RKO (cell line): Measurements from ENCODE around the gene SLC5A4.

Experiments
- DNase-seq: peaks from one replicate; pipeline ENCODE4 v3.0.0-alpha.2; 2016; ENCODE audit warnings: low spot score

The SLC5A4 gene

GRCh38 chr22:32232191-32232830 lies 22.8 kb downstream of the SLC5A4 start:
- no peak for DNase-seq

GRCh38 chr22:32226326-32227104 lies 28.6 kb downstream of the SLC5A4 start:
- no peak for DNase-seq

GRCh38 chr22:32222991-32223390 lies 32.2 kb downstream of the SLC5A4 start:
- DNase-seq: no peak

DNA sequence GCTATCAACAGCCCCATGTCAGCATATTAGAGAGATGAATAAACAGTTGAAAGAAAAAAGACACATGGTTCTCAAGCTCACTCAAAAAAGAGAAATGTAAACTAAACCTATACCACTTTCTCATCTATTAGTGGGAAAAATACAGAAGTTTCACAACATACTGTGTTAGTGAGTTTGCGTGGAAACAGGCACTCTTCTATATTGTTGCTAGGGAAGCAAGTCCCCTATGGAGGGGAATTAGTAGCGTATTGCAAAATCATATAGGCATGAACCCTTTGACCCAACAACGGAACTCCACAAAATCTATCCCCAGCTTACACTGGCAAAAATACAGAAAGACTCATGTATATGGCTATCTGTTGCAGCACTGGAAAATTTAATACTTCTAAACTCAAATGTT lies 36.1 kb downstream of the SLC5A4 start:
- DNase-seq: no peak

DNA sequence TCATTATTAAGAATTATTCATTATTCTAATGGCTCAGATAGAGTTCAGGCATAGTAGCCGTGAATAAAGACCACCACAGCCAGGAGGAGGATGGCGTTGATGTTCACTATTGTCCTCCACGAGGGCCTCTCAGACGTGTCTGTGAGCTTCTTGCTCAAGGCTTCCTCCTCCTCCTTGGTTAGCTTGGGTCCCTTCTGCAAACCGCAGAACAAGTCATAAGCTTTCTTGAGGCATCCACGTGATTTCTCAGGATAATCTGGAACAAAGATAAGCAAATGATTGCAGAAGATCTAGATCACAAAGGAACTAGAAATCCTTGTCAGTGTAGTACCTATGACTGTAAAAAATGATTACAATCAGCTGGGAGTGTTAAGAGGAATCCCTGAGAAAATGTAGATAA lies 36.7 kb downstream of the SLC5A4 start:
- DNase-seq: no peak

DNA sequence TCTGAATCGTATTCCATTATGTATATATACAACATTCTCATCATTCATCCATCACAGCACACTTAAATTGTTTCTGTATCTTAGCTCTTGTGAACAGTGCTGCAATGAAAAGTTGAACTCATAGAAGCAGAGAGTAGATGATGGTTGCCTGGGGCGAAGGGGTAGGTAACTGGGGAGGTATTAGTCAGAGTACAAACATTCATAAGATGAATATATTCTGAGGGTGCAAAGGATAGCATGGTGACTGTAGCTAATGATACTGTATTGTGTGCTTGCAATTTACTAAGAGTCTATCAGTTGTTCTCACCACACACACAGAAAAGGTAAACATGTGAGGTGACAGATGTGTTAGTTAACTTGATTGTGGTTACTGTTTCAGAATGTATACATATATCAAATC lies 37.7 kb downstream of the SLC5A4 start:
- no peak for DNase-seq

GRCh38 chr22:32216911-32217310 lies 38.2 kb downstream of the SLC5A4 start:
- DNase-seq: no peak

DNA sequence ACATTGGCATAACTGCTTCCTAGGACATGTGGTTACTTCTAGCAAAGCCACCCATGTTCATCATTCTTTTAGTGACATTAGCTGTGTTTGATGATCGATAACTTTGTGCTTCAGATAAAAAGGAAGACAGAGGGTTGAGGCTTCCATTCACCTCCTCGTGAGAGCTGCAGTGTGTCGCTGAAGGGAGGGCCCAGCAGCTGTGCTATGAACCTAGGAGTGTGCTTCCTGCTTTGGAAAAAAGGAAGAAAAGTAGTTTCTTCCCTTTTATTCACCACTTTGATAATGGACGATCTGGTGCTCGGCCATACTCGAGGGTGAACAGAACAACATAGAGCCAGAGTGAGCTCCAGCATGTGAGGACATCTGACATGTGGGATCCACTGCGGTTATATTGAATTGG lies 44.1 kb downstream of the SLC5A4 start:
- no peak for DNase-seq

GRCh38 chr22:32208681-32209080 lies 46.5 kb downstream of the SLC5A4 start:
- no peak for DNase-seq

GRCh38 chr22:32207971-32208480 lies 47.1 kb downstream of the SLC5A4 start:
- no peak for DNase-seq

GRCh38 chr22:32206774-32207758 lies 48.1 kb downstream of the SLC5A4 start:
- DNase-seq: peak; percentile 47

GRCh38 chr22:32205974-32206773 lies 49.0 kb downstream of the SLC5A4 start:
- DNase-seq: no peak

- DNase-seq: peak; percentile 92
These were observed 50.1 kb downstream of the SLC5A4 start, which contains the start of gene RFPL2 for GRCh38 chr22:32204856-32205722. TSS of gene RFPL2 (minus strand) at chr22:32205073. CDS start at chr22:32202451, 2,622 bp downstream.

- no peak for DNase-seq
These were observed 50.9 kb downstream of the SLC5A4 start for GRCh38 chr22:32204040-32204855.

GRCh38 chr22:32203181-32204039 lies 51.7 kb downstream of the SLC5A4 start:
- no peak for DNase-seq

GRCh38 chr22:32202539-32203180 lies 52.5 kb downstream of the SLC5A4 start:
- DNase-seq: peak; percentile 83

- DNase-seq: no peak
These were observed 53.0 kb downstream of the SLC5A4 start for GRCh38 chr22:32202161-32202538.

- DNase-seq: no peak
These were observed 54.4 kb downstream of the SLC5A4 start for GRCh38 chr22:32200752-32201151.
